CD4-positive, alpha-beta T cell treated with Interleukin-4 for 4 hours (primary cell): ENCODE data around the gene RAB40C.

Experiments used
- DNase-seq: peaks from one replicate; pipeline ENCODE4 v3.0.0-alpha.2; 2020

The RAB40C gene

GRCh38 chr16:671353-672131 lies 81.7 kb downstream of the RAB40C start:
- no peak for DNase-seq

- no peak for DNase-seq
Observed at GRCh38 chr16:672371-672770, 82.5 kb downstream of the RAB40C start.

GRCh38 chr16:672851-673250 lies 83.0 kb downstream of the RAB40C start:
- DNase-seq = no peak

GRCh38 chr16:673399-673991 lies 83.6 kb downstream of the RAB40C start:
- no peak for DNase-seq

- DNase-seq = no peak
Observed at GRCh38 chr16:674214-674881, 84.5 kb downstream of the RAB40C start.

- DNase-seq = no peak
Observed at GRCh38 chr16:674968-675883, 85.4 kb downstream of the RAB40C start, which contains the start of gene RHBDL1. Gene RHBDL1 (plus strand): TSS chr16:675671. CDS start chr16:675791, 120 bp downstream.

- DNase-seq = no peak
Observed at GRCh38 chr16:675884-676564, 86.2 kb downstream of the RAB40C start.

GRCh38 chr16:676565-676902 lies 86.7 kb downstream of the RAB40C start:
- no peak for DNase-seq

GRCh38 chr16:676913-677312 lies 87.0 kb downstream of the RAB40C start:
- peak; percentile 37 for DNase-seq

- DNase-seq = no peak
Observed at GRCh38 chr16:677316-678190, 87.7 kb downstream of the RAB40C start.

GRCh38 chr16:678209-678857 lies 88.5 kb downstream of the RAB40C start:
- DNase-seq = no peak
